Measurements from ENCODE around the gene UCKL1. TPM values are rescaled to one million over a fixed set of nuclear protein-coding genes. Genes with fewer than 3 reads are reported as not detected.

Gene UCKL1
- total RNA-seq, 2 experiments from 2014 or later, result 31.5 to 32.6 TPM

- CTCF ChIA-PET, result interaction anchor here (1.0 to 1.5 kb wide), 3 partner anchors 25 to 40 kb away, joined by 4 to 6 read pairs (median 5); no protein-coding TSS in a partner anchor
- no peak for DNase-seq
- Mint-ChIP-seq H3K36me3 (ENCODE audit: low read depth) (peaks cover 34% of the 10 kb centered on the region), H3K4me3 (no peak overlapping the region), H3K27me3 (no peaks in the 10 kb centered on the region), H3K9me3 (no peaks in the 10 kb centered on the region), H3K4me1 (ENCODE audit: low read depth) (no peaks in the 10 kb centered on the region), H3K27ac (no peak overlapping the region)
- intact Hi-C loops (cut with micrococcal nuclease), result no loop called here
- POLR2A ChIA-PET, result interaction anchor here (0.6 kb wide), 1 partner anchor 28 kb away, joined by 3 read pairs; no protein-coding TSS in a partner anchor
- ATAC-seq, result no peak
- peak; percentile 35 for TF ChIP-seq CTCF (IDR thresholded peaks at IDR 0.05)
These were observed 21.7 kb downstream of the UCKL1 start for GRCh38 chr20:63934271-63935068.

GRCh38 chr20:63933646-63934045 is 22.6 kb downstream of the UCKL1 start:
- Mint-ChIP-seq H3K4me1 (ENCODE audit: low read depth) (no peaks in the 10 kb centered on the region), H3K27ac (no peak overlapping the region), H3K4me3 (no peak overlapping the region), H3K36me3 (ENCODE audit: low read depth) (peaks cover 38% of the 10 kb centered on the region), H3K27me3 (no peaks in the 10 kb centered on the region), H3K9me3 (no peaks in the 10 kb centered on the region)
- no peak for ATAC-seq
- CTCF ChIA-PET, result interaction anchor here (1.0 to 1.4 kb wide), 2 partner anchors 24 to 35 kb away, joined by 4 to 5 read pairs; no protein-coding TSS in a partner anchor
- DNase-seq, result no peak
- POLR2A ChIA-PET, result interaction anchor here (0.9 kb wide), 1 partner anchor 9 kb away, joined by 4 read pairs; no protein-coding TSS in a partner anchor
- intact Hi-C loops (cut with micrococcal nuclease), result no loop called here
- no peak for TF ChIP-seq CTCF (IDR thresholded peaks at IDR 0.05)

- ATAC-seq (no peak), DNase-seq (no peak)
- ChIA-PET POLR2A (interaction anchor here (0.9 to 1.0 kb wide), 2 partner anchors 10 kb away, joined by 3 to 4 read pairs; no protein-coding TSS in a partner anchor), CTCF (interaction anchor here (1.4 kb wide), 1 partner anchor 36 kb away, joined by 4 read pairs; no protein-coding TSS in a partner anchor)
- H3K4me1 Mint-ChIP-seq (ENCODE audit: low read depth), result no peaks in the 10 kb centered on the region
- TF ChIP-seq CTCF (IDR thresholded peaks at IDR 0.05), result no peak
- H3K36me3 Mint-ChIP-seq (ENCODE audit: low read depth), result peaks cover 45% of the 10 kb centered on the region
- H3K4me3 Mint-ChIP-seq, result no peak overlapping the region
- H3K27ac Mint-ChIP-seq, result no peak overlapping the region
- no peaks in the 10 kb centered on the region for H3K9me3 Mint-ChIP-seq
- intact Hi-C loops (cut with micrococcal nuclease), result no loop called here
- H3K27me3 Mint-ChIP-seq, result no peaks in the 10 kb centered on the region
These were observed 23.5 kb downstream of the UCKL1 start for GRCh38 chr20:63932606-63933160.

DNA sequence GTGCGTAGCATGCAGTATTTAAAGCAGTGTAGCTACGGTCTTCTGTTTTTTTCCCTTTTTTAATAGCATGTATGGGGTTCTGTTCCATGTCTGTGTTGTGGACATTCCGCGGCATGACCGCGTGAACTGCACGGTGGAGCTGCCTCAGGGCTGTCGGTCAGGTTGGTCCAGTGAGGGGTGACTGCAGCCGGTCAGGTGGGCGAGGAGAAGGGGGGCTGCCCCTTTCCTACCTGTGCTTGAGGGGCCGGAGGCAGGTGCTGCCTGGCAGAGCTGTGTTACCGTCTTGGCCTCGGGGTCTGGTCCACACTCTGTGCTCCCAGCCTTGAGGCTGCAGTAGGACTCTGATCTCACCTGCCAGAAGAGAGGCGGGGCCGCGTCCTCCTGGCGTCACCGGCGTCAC is 24.5 kb downstream of the UCKL1 start:
- H3K36me3 Mint-ChIP-seq (ENCODE audit: low read depth), result peaks cover 45% of the 10 kb centered on the region
- ATAC-seq, result no peak
- CTCF ChIA-PET, result interaction anchor here (1.3 kb wide), 1 partner anchor 107 kb away, joined by 3 read pairs; no protein-coding TSS in a partner anchor

More for the DNA sequence above, 24.5 kb downstream of the UCKL1 start:
- no peak overlapping the region for H3K27ac Mint-ChIP-seq
- no peak for TF ChIP-seq CTCF (IDR thresholded peaks at IDR 0.05)
- DNase-seq, result no peak
- no peaks in the 10 kb centered on the region for H3K4me1 Mint-ChIP-seq (ENCODE audit: low read depth)
- POLR2A ChIA-PET, result interaction anchor here (1.0 kb wide), 1 partner anchor 9 kb away, joined by 3 read pairs; no protein-coding TSS in a partner anchor
- no peaks in the 10 kb centered on the region for H3K9me3 Mint-ChIP-seq
- no peak overlapping the region for H3K4me3 Mint-ChIP-seq
- intact Hi-C loops (cut with micrococcal nuclease), result no loop called here
- H3K27me3 Mint-ChIP-seq, result no peaks in the 10 kb centered on the region
